RCC 7860 (cell line): ENCODE results near the gene NLRP2B.
"Not testable (repeated sequence)": the region's sequence is repeated elsewhere in the genome, so short reads cannot be mapped to it uniquely, and the experiment has no call there.

Experiments used
- DNase-seq: peaks from one replicate; pipeline ENCODE4 v3.0.0-alpha.2; 2015; ENCODE audit warnings: low spot score
- FAIRE-seq: peaks from 2 replicates; lab custom pipeline; 2012; peaks lifted over from hg19 to GRCh38; lab: Jason Lieb, UNC

NLRP2B gene

GRCh38 chrX:57680160-57680559 is at the start of gene NLRP2B:
TSS of gene NLRP2B (minus strand) at chrX:57680260.
- DNase-seq (no peak), FAIRE-seq (no peak)

- FAIRE-seq, DNase-seq: not testable (repeated sequence)
These were observed 45.9 kb upstream of the NLRP2B start for GRCh38 chrX:57725995-57726394.

DNA sequence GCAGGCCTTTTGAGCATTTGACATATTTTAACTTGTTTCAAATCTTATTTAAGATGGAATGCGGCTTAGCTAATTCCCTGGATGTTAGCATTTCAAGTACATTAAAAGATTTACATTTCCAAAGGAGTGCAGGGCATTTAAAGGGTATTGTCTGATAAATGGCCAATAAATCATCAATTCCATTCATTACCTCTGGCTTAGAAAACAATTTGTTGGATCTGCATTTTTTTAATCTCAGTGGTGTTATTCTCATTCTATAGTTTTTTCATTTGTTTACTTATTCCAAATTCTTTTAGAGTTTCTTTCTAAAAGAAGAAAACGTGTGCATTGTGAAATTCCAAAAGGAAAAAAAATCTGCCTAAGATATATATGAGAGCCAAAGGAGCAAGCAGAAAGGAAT is 1.3 kb upstream of the NLRP2B start:
- FAIRE-seq: no peak
- DNase-seq: no peak

- DNase-seq (no peak), FAIRE-seq (no peak)
These were observed 1.2 kb downstream of the NLRP2B start for GRCh38 chrX:57678686-57679428.

- FAIRE-seq (no peak), DNase-seq (no peak)
These were observed 2.8 kb downstream of the NLRP2B start for GRCh38 chrX:57677132-57677858.

GRCh38 chrX:57675320-57675719 is 4.7 kb downstream of the NLRP2B start:
- FAIRE-seq (no peak), DNase-seq (no peak)

DNA sequence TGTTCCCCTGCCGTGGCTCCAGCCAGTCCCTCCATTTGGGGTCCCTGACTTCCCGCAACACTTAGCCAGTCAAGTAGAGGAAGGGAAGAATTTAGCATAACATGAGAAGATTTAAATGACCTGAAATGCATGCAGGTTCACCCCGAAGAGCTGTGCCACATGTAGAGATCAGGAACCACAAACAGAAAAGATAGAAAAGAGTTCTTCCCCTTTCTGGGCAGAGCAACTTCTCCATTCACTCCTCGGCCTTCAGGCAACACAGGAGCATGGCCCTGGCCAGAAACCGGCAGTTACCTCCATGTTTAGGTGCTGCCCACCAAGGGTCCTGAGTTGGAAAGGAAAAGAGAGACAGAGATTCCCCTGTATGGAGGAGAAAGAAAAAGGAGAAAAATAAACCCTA is 5.2 kb downstream of the NLRP2B start:
- no peak for FAIRE-seq
- DNase-seq: no peak

DNA sequence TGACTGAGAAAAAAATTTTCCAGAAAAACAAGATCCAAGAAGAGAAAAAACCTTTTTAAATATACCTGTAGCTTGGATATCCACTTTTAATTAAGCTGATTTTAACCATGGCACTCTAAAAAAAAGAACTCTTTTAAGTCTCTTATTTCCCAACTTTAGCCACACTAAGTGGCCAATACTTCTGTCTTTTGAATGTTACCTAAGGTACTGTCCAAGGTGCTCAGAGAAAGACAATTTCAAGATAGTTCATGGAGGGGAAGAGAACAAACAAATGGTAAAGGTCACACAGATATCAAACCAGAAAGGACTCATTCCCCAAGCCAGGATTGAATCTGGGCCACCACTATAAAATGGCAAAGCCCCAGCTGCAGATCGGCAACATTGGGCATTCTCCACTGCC is 10.1 kb downstream of the NLRP2B start:
- FAIRE-seq (no peak), DNase-seq (no peak)

GRCh38 chrX:57667010-57667409 is 13.1 kb downstream of the NLRP2B start:
- DNase-seq (no peak), FAIRE-seq (no peak)

GRCh38 chrX:57655065-57655464 is 25.0 kb downstream of the NLRP2B start:
- FAIRE-seq: no peak
- DNase-seq: no peak

- no peak for DNase-seq
These were observed 27.4 kb downstream of the NLRP2B start for GRCh38 chrX:57652705-57653104.

DNA sequence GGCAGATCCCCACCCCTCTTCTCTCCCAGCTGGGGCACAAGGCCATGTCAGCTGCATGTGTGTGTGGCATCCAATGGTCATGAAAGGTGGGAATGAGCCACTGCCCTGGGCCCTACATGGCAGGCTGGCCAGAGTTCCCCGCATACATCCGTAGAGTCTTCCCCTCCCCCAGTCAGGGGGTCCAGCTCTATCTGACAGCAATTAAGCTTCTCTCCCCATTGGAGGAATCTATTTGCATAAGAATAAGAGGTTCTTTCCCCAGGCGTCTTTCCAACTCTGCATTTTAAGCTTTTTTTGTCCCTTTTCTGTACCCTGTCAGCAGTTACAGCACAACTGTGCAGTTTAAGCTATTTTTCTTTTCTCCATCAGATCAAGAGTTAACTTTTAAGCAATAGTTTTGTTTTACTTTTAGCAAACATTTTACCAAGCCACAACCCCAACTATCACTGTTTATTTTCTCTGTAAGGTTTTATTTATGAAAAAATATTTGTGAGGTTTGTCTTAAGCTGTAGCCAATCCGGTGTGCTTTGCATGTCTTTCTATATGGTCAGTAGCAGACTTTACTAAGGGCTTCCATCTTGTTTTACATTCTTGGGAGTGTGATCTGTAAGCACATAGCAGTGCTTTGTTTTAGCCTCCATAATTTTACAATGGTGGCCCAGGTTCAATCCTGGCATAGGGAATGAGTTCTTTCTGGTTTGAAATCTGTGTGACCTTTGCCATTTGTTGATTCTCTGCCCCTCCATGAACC is 28.7 kb downstream of the NLRP2B start:
- DNase-seq (no peak), FAIRE-seq (no peak)

More at GRCh38 chrX:57652705-57653104, 27.4 kb downstream of the NLRP2B start:
- FAIRE-seq: no peak

DNA sequence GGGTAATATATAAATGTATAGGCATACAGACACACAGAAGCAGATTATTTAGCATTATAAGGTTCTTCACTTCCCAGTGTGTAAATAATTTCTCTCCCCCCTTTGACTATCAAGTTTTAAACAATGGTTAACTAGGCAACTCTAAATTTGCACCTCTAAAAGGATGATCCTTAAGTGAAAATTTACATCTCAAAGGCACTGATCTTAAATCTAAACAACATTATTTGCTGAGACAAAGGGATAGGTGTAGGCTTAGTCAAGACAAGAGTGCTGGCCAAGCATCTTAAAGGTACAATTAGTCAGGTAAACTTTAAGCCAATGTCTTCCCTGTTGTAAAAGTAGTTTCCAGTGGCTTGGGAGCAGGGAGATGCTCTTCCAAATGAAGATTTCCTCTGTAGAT is 33.0 kb downstream of the NLRP2B start:
- DNase-seq (no peak), FAIRE-seq (no peak)

DNA sequence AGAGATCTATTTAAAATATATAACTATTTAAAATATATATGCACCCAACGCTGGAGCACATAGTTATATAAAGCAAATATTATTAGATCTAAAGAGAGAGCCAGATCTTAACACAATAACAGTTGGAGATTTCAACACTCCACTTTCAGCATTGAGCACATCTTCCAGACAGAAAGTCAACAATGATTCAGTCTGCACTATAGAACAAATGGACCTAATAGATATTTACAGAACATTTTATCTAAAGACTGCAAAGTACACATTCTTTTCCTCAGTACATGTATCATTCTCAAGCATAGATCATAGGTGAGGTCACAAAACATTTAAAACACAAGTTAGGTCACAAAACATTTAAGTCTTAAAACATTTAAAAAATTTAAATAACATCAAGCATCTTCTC is 36.4 kb downstream of the NLRP2B start:
- DNase-seq: no peak
- no peak for FAIRE-seq

DNA sequence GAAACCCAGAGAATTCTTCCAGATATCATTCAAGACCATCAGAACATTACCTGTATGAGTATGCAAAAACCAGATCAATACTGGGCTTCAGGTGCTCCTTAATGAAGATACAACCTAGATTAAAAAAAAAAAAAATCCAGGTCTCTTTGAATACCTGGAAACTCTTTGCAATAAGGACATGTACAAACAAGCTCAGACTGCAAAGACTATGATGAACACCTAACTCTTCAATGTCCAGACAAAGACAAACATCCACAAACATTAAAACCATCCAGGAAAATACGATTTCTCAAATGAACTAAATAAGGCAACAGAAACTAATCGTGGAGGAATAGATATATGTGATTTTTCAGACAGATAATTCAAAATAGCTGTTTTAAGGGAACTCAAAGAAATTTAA is 38.7 kb downstream of the NLRP2B start:
- no peak for DNase-seq

DNA sequence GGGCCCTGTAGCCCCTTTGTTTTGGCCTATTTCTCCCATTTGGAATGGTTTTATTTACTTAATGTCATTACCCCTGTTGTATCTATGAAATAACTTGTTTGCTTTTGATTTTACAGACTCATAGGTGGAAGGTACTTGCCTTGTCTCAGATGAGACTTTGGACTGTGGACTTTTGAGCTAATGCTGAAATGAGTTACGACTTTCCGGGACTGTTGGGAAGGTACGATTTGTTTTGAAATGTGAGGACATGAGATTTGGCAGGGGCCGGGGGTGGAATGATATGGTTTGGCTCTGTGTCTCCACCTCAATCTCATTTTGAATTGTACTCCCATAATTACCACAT is 39.4 kb downstream of the NLRP2B start:
- DNase-seq: no peak
- FAIRE-seq: no peak

More for the DNA sequence above, 38.7 kb downstream of the NLRP2B start:
- no peak for FAIRE-seq

DNA sequence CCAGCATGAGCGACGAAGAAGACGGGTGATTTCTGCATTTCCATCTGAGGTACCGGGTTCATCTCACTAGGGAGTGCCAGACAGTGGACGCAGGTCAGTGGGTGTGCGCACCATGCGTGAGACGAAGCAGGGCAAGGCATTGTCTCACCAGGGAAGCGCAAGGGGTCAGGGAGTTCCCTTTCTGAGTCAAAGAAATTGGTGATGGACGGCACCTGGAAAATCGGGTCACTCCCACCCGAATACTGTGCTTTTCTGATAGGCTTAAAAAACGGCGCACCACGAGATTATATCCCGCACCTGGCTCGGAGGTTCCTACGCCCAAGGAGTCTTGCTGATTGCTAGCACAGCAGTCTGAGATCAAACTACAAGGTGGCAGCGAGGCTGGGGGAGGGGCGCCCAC is 50.6 kb downstream of the NLRP2B start:
- FAIRE-seq, DNase-seq: not testable (repeated sequence)
